ENCODE data around the gene KCND1.

KCND1 gene

GRCh38 chrX:48937054-48937907 lies 34.4 kb downstream of the KCND1 start:
- no peak for TF ChIP-seq TCF12 (IDR thresholded peaks at IDR 0.05; ENCODE audit: low read depth)
- TF ChIP-seq USF1 (IDR thresholded peaks at IDR 0.05) = no peak
- TF ChIP-seq MAX (IDR thresholded peaks at IDR 0.05) = no peak
- TF ChIP-seq TEAD4 (IDR thresholded peaks at IDR 0.05) = no peak
- no peak for TF ChIP-seq YY1 (IDR thresholded peaks at IDR 0.05; ENCODE audit: low read depth)
- no peak for TF ChIP-seq ZBTB7A (IDR thresholded peaks at IDR 0.05; ENCODE audit: low read depth)
- TF ChIP-seq EP300 (IDR thresholded peaks at IDR 0.05; ENCODE audit: borderline replicate concordance) = no peak
- TF ChIP-seq NFIC (IDR thresholded peaks at IDR 0.05) = no peak
- no peak for TF ChIP-seq TAF1 (IDR thresholded peaks at IDR 0.05; ENCODE audit: low read depth)
- no peak for TF ChIP-seq REST (IDR thresholded peaks at IDR 0.05; ENCODE audit: low read depth)
- no peak for TF ChIP-seq RAD21 (IDR thresholded peaks at IDR 0.05; ENCODE audit: low read depth)
- TF ChIP-seq EGR1 (IDR thresholded peaks at IDR 0.05) = no peak
- TF ChIP-seq CREB1 (IDR thresholded peaks at IDR 0.05; ENCODE audit: low read depth) = no peak
- TF ChIP-seq CEBPB (IDR thresholded peaks at IDR 0.05) = no peak

- TF ChIP-seq TCF12 (IDR thresholded peaks at IDR 0.05; ENCODE audit: low read depth) (no peak), CREB1 (IDR thresholded peaks at IDR 0.05; ENCODE audit: low read depth) (no peak), REST (IDR thresholded peaks at IDR 0.05; ENCODE audit: low read depth) (no peak), EP300 (IDR thresholded peaks at IDR 0.05; ENCODE audit: borderline replicate concordance) (no peak), TAF1 (IDR thresholded peaks at IDR 0.05; ENCODE audit: low read depth) (no peak), MAX (IDR thresholded peaks at IDR 0.05) (no peak), USF1 (IDR thresholded peaks at IDR 0.05) (no peak), YY1 (IDR thresholded peaks at IDR 0.05; ENCODE audit: low read depth) (no peak), CEBPB (IDR thresholded peaks at IDR 0.05) (no peak), EGR1 (IDR thresholded peaks at IDR 0.05) (no peak), ZBTB7A (IDR thresholded peaks at IDR 0.05; ENCODE audit: low read depth) (no peak), TEAD4 (IDR thresholded peaks at IDR 0.05) (no peak), FOXM1 (IDR thresholded peaks at IDR 0.05; ENCODE audit: borderline replicate concordance, low read depth) (no peak), NFIC (IDR thresholded peaks at IDR 0.05) (no peak), RAD21 (IDR thresholded peaks at IDR 0.05; ENCODE audit: low read depth) (no peak)
These were observed 35.1 kb downstream of the KCND1 start for GRCh38 chrX:48936429-48937053.

- TF ChIP-seq NFIC (IDR thresholded peaks at IDR 0.05) = no peak
- no peak for TF ChIP-seq CEBPB (IDR thresholded peaks at IDR 0.05)
- TF ChIP-seq CREB1 (IDR thresholded peaks at IDR 0.05; ENCODE audit: low read depth) = no peak
- TF ChIP-seq EGR1 (IDR thresholded peaks at IDR 0.05) = no peak
- no peak for TF ChIP-seq TAF1 (IDR thresholded peaks at IDR 0.05; ENCODE audit: low read depth)
- TF ChIP-seq EP300 (IDR thresholded peaks at IDR 0.05; ENCODE audit: borderline replicate concordance) = no peak
- no peak for TF ChIP-seq USF1 (IDR thresholded peaks at IDR 0.05)
- no peak for TF ChIP-seq MAX (IDR thresholded peaks at IDR 0.05)
- no peak for TF ChIP-seq TCF12 (IDR thresholded peaks at IDR 0.05; ENCODE audit: low read depth)
- no peak for TF ChIP-seq FOXM1 (IDR thresholded peaks at IDR 0.05; ENCODE audit: borderline replicate concordance, low read depth)
- TF ChIP-seq TEAD4 (IDR thresholded peaks at IDR 0.05) = no peak
- no peak for TF ChIP-seq ZBTB7A (IDR thresholded peaks at IDR 0.05; ENCODE audit: low read depth)
- no peak for TF ChIP-seq REST (IDR thresholded peaks at IDR 0.05; ENCODE audit: low read depth)
- TF ChIP-seq RAD21 (IDR thresholded peaks at IDR 0.05; ENCODE audit: low read depth) = no peak
- TF ChIP-seq YY1 (IDR thresholded peaks at IDR 0.05; ENCODE audit: low read depth) = no peak
These were observed 36.4 kb downstream of the KCND1 start for GRCh38 chrX:48935301-48935670.
